ENCODE data around the gene TSBP1. TPM values are rescaled to one million over a fixed set of nuclear protein-coding genes. Genes with fewer than 3 reads are reported as not detected.

Gene TSBP1
- not detected in 2 replicates for total RNA-seq (2021)
- long read RNA-seq = 0 reads

GRCh38 chr6:32371803-32372202 lies at the start of gene TSBP1:
Gene TSBP1, minus strand, starts transcription at chr6:32371903. Its CDS starts 197 bp downstream, at chr6:32371706.
- no peak within 1 kb of the TSS for H3K4me2 ChIP-seq (ENCODE audit: insufficient read depth, insufficient read length, low read length)
- no peak within 1 kb of the TSS for H4K8ac ChIP-seq (replicated peaks; ENCODE audit: insufficient read length, low read depth, low read length)
- H3K23me2 ChIP-seq (ENCODE audit: insufficient read length, low read depth, low read length, poor library complexity, severe bottlenecking) = no peaks in the 10 kb centered on the region
- no peaks in the 10 kb centered on the region for H3K79me1 ChIP-seq (ENCODE audit: insufficient read depth, low read depth, low read length, poor library complexity, severe bottlenecking)
- H3K79me2 ChIP-seq (ENCODE audit: insufficient read depth, low read length) = no peaks in the 10 kb centered on the region
- TF ChIP-seq, protein P1, sequence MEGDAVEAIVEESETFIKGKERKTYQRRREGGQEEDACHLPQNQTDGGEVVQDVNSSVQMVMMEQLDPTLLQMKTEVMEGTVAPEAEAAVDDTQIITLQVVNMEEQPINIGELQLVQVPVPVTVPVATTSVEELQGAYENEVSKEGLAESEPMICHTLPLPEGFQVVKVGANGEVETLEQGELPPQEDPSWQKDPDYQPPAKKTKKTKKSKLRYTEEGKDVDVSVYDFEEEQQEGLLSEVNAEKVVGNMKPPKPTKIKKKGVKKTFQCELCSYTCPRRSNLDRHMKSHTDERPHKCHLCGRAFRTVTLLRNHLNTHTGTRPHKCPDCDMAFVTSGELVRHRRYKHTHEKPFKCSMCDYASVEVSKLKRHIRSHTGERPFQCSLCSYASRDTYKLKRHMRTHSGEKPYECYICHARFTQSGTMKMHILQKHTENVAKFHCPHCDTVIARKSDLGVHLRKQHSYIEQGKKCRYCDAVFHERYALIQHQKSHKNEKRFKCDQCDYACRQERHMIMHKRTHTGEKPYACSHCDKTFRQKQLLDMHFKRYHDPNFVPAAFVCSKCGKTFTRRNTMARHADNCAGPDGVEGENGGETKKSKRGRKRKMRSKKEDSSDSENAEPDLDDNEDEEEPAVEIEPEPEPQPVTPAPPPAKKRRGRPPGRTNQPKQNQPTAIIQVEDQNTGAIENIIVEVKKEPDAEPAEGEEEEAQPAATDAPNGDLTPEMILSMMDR (conservative IDR thresholded peaks at IDR 0.05) = no peak
- H3K4me3 Mint-ChIP-seq = no peak within 1 kb of the TSS
- H2AFZ ChIP-seq (ENCODE audit: low read length) = no peak within 1 kb of the TSS
- H3K18ac ChIP-seq (ENCODE audit: insufficient read length, low read depth, low read length) = no peak within 1 kb of the TSS
- H3K9me3 ChIP-seq (ENCODE audit: control insufficient read depth, low read depth, low read length) = no peaks in the 10 kb centered on the region
- DNase-seq = no peak
- no peak within 1 kb of the TSS for H3K27ac Mint-ChIP-seq
- H3K27me3 Mint-ChIP-seq (ENCODE audit: low read depth) = peaks cover 2% of the 10 kb centered on the region
- no peak within 1 kb of the TSS for H2AK5ac ChIP-seq (ENCODE audit: insufficient read length, low read length)
- H2BK120ac ChIP-seq (ENCODE audit: low read depth, low read length, poor library complexity, severe bottlenecking) = no peak within 1 kb of the TSS
- H4K5ac ChIP-seq (ENCODE audit: insufficient read length, low read depth, low read length) = no peak within 1 kb of the TSS
- no peak within 1 kb of the TSS for H3K14ac ChIP-seq (ENCODE audit: insufficient read depth, low read length)
- no peak within 1 kb of the TSS for H2BK5ac ChIP-seq (ENCODE audit: insufficient read length, low read length)
- no peaks in the 10 kb centered on the region for H3K36me3 Mint-ChIP-seq (ENCODE audit: insufficient read depth in 1 of 3, low read depth in 3 of 3)
- H3T11ph ChIP-seq (ENCODE audit: low read length) = no peak within 1 kb of the TSS
- H3K9ac ChIP-seq (ENCODE audit: extremely low read depth, insufficient read length, low read length) = no peak within 1 kb of the TSS
- no peaks in the 10 kb centered on the region for H3K4me1 ChIP-seq (ENCODE audit: insufficient read depth, low read length)
- H2BK12ac ChIP-seq (ENCODE audit: insufficient read length, low read depth, low read length) = no peak within 1 kb of the TSS
- no peak within 1 kb of the TSS for H4K91ac ChIP-seq (ENCODE audit: insufficient read length, low read depth, low read length)
- H2BK20ac ChIP-seq (ENCODE audit: low read depth, low read length, poor library complexity, severe bottlenecking) = no peak within 1 kb of the TSS
- H3K27me3 ChIP-seq (ENCODE audit: insufficient read depth, low read length) = no peaks in the 10 kb centered on the region
- H3K4me1 Mint-ChIP-seq = 0 out of 4 replicates have a peak, but pooled peaks cover 0 to 3% of the 10 kb centered on the region in 2 experiments
- H3K4ac ChIP-seq (ENCODE audit: low read depth, low read length) = no peak within 1 kb of the TSS
- no peak within 1 kb of the TSS for H3K56ac ChIP-seq (ENCODE audit: insufficient read length, low read depth, low read length)
- no peak within 1 kb of the TSS for H2BK15ac ChIP-seq (ENCODE audit: low read depth, low read length)
- no peaks in the 10 kb centered on the region for H4K20me1 ChIP-seq (ENCODE audit: control insufficient read depth, insufficient read depth, insufficient read length)
- no peak within 1 kb of the TSS for H3K27ac ChIP-seq (ENCODE audit: insufficient read length, low read depth, low read length)
- H3K9me3 Mint-ChIP-seq = no peaks in the 10 kb centered on the region
- H3K23ac ChIP-seq (ENCODE audit: insufficient read length, low read depth, low read length) = no peak within 1 kb of the TSS

Data from H9 (cell line).